OCI-LY1 (cell line): ENCODE results near the gene ZNF275.

Experiments used
- H2AFZ ChIP-seq: fragments of 200-600 bp; sonication (generic), shearing (Covaris generic); 2 replicates; pipeline ENCODE4 v1.6.0; 2014; ENCODE audit warnings: antibody characterized with exemption, mild to moderate bottlenecking, low read length
- H3F3A ChIP-seq: fragments of 200-600 bp; sonication (generic), shearing (Covaris generic); 2 replicates; pipeline ENCODE4 v1.6.0; 2014; ENCODE audit warnings: mild to moderate bottlenecking, antibody characterized with exemption, low read length, moderate library complexity; ENCODE audit not compliant: insufficient read depth
- H3K27ac ChIP-seq: fragments of 200-600 bp; sonication (generic); 2 replicates; pipeline ENCODE4 v1.5.1; 2014; ENCODE audit warnings: low read length, mixed run types, mild to moderate bottlenecking, low read depth; ENCODE audit not compliant: poor library complexity, severe bottlenecking
- H3K27me3 ChIP-seq: fragments of 200-600 bp; sonication (generic); 2 replicates; pipeline ENCODE4 v1.6.0; 2014; ENCODE audit warnings: antibody characterized with exemption, mild to moderate bottlenecking, low read length, moderate library complexity; ENCODE audit not compliant: insufficient read depth
- H3K36me3 ChIP-seq: fragments of 200-600 bp; sonication (generic); 2 replicates; pipeline ENCODE4 v1.6.1; 2014; ENCODE audit warnings: mild to moderate bottlenecking, antibody characterized with exemption, low read length, moderate library complexity, mixed read lengths; ENCODE audit not compliant: insufficient read depth
- H3K4me1 ChIP-seq: fragments of 200-600 bp; sonication (generic); 2 replicates; pipeline ENCODE4 v1.5.1; 2014; ENCODE audit warnings: mild to moderate bottlenecking, low read length, moderate library complexity; ENCODE audit not compliant: insufficient read depth, severe bottlenecking
- H3K4me2 ChIP-seq: fragments of 200-600 bp; sonication (generic), shearing (Covaris generic); 2 replicates; pipeline ENCODE4 v1.6.1; 2014; ENCODE audit warnings: low read length
- H3K4me3 ChIP-seq: fragments of 200-600 bp; sonication (generic); 2 replicates; pipeline ENCODE4 v1.5.1; 2014; ENCODE audit warnings: low read length, low read depth, mild to moderate bottlenecking, mixed read lengths; ENCODE audit not compliant: poor library complexity, severe bottlenecking
- H3K79me2 ChIP-seq: fragments of 200-600 bp; shearing (Covaris generic); 2 replicates; pipeline ENCODE4 v1.6.1; 2016; ENCODE audit warnings: mixed run types, low read length, mixed read lengths; ENCODE audit not compliant: insufficient read depth
- H3K9ac ChIP-seq: fragments of 200-600 bp; sonication (generic), shearing (Covaris generic); 2 replicates; pipeline ENCODE4 v1.6.1; 2014; ENCODE audit warnings: mild to moderate bottlenecking, low read length, mixed read lengths
- H3K9me2 ChIP-seq: fragments of 200-600 bp; sonication (generic), shearing (Covaris generic); 2 replicates; pipeline ENCODE4 v1.6.1; 2014; ENCODE audit warnings: low read depth, mild to moderate bottlenecking, low read length, mixed read lengths
- H3K9me3 ChIP-seq: fragments of 200-600 bp; shearing (Covaris generic); 2 replicates; pipeline ENCODE4 v1.6.1; 2014; ENCODE audit warnings: low read length, mixed read lengths
- H4K20me1 ChIP-seq: fragments of 200-600 bp; sonication (generic), shearing (Covaris generic); 2 replicates; pipeline ENCODE4 v1.6.0; 2016; ENCODE audit warnings: mild to moderate bottlenecking, low read length; ENCODE audit not compliant: insufficient read depth
- CTCF ChIP-seq: fragments of 200-600 bp; sonication (generic), shearing (Covaris generic); IDR thresholded peaks from 2 replicates; pipeline ENCODE4 v1.5.1; 2017; ENCODE audit warnings: mild to moderate bottlenecking, antibody characterized with exemption, low read length, moderate library complexity, mixed read lengths
- EZH2 ChIP-seq: fragments of 200-600 bp; sonication (generic), shearing (Covaris generic); IDR thresholded peaks from 2 replicates; pipeline ENCODE4 v1.8.0; 2017; ENCODE audit warnings: borderline replicate concordance, mixed run types, mild to moderate bottlenecking, antibody characterized with exemption, low read length, moderate library complexity, mixed read lengths

Gene ZNF275

GRCh38 chrX:153400146-153401132 lies 66.5 kb downstream of the ZNF275 start:
- TF ChIP-seq EZH2 (no peak), CTCF (peak; percentile 94)
- no peak overlapping the region for H3K4me3 ChIP-seq
- no peaks in the 10 kb centered on the region for H3K9me2 ChIP-seq
- no peak overlapping the region for H3K4me2 ChIP-seq
- H3K27me3 ChIP-seq: no peaks in the 10 kb centered on the region
- H3K27ac ChIP-seq: no peak overlapping the region
- no peaks in the 10 kb centered on the region for H3K9me3 ChIP-seq
- H4K20me1 ChIP-seq: no peaks in the 10 kb centered on the region
- no peak overlapping the region for H2AFZ ChIP-seq
- H3K9ac ChIP-seq: no peak overlapping the region
- no peaks in the 10 kb centered on the region for H3K36me3 ChIP-seq
- H3F3A ChIP-seq: no peaks in the 10 kb centered on the region
- no peaks in the 10 kb centered on the region for H3K4me1 ChIP-seq
- H3K79me2 ChIP-seq: no peaks in the 10 kb centered on the region

DNA sequence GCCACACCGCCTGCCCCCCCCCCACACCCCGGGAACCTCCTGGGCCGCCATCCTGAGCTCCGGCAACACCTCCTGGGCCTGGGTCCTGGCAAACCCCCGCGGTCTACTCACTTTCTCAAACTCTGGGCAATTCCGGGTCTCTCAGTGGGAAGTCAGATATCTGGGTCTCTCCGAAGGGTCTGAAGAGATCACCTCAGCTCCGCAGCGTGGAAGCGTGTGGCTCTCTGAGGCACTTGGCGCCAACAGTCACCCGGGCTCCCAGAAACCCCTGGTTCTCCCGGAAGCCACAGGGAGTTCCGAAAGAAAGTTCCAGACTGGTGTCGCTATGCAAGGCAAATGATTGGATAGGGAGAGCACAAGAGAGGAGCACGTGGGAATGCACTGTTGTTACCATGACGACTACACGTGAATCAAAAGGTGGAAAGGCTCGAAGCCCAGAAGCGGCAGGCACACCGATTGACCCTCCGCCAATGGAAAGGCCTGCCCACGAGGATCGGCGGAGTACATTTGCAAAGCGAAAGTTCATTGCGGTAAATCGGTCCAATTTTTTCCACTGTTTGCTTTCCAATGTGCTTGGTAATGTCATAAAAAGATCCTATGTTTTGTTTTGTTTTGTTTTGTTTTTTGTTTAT lies 67.3 kb downstream of the ZNF275 start, which contains the start of gene PNMA6E:
Gene PNMA6E (minus strand): TSS at position 218 of the 632 bp plus-strand sequence. CDS start 2,501 bp downstream, outside the sequence.
- no peak for TF ChIP-seq CTCF
- TF ChIP-seq EZH2: no peak
- no peak within 1 kb of the TSS for H3K4me2 ChIP-seq
- H4K20me1 ChIP-seq: no peaks in the 10 kb centered on the region
- no peaks in the 10 kb centered on the region for H3K27me3 ChIP-seq
- no peak within 1 kb of the TSS for H3K9ac ChIP-seq
- no peaks in the 10 kb centered on the region for H3K9me2 ChIP-seq
- no peaks in the 10 kb centered on the region for H3F3A ChIP-seq
- no peak within 1 kb of the TSS for H3K27ac ChIP-seq
- H3K9me3 ChIP-seq: no peaks in the 10 kb centered on the region
- no peaks in the 10 kb centered on the region for H3K4me1 ChIP-seq
- H3K4me3 ChIP-seq: no peak within 1 kb of the TSS
- H2AFZ ChIP-seq: no peak within 1 kb of the TSS
- no peaks in the 10 kb centered on the region for H3K36me3 ChIP-seq
- H3K79me2 ChIP-seq: no peaks in the 10 kb centered on the region
